WTC11 (cell line): ENCODE measurements around the gene TNS3. TPM values are rescaled to one million over a fixed set of nuclear protein-coding genes. Genes with fewer than 3 reads are reported as not detected.

ENCODE experiments used
- ATAC-seq: fragments of 200-7000 bp; cut with Tn5 transposase; 2 replicates; pipeline ENCODE4 v1.10.0; 2021; ENCODE audit warnings: mild to moderate bottlenecking, moderate library complexity
- CTCF ChIA-PET: fragments of 300-600 bp; sonication (Branson Sonifier 250); formaldehyde crosslinking; loops from one replicate; lab custom pipeline; 2021; ENCODE audit warnings: antibody characterized with exemption; lab: Charles Lee
- POLR2A ChIA-PET: fragments of 350-600 bp; sonication (Branson Sonifier 250); formaldehyde crosslinking; loops from one replicate; lab custom pipeline; 2021; ENCODE audit warnings: antibody characterized with exemption; lab: Charles Lee
- DNase-seq: peaks from one replicate; pipeline ENCODE4 v3.0.0; 2021; ENCODE audit warnings: low spot score
- H3K27ac Mint-ChIP-seq: 2 replicates; pipeline ENCODE4 v1.8.0; 2021; ENCODE audit warnings: mixed read lengths
- H3K27me3 Mint-ChIP-seq: 2 replicates; pipeline ENCODE4 v1.8.0; 2021; ENCODE audit warnings: low read depth, mild to moderate bottlenecking, moderate library complexity, mixed read lengths
- H3K36me3 Mint-ChIP-seq: 2 replicates; pipeline ENCODE4 v1.8.0; 2021; ENCODE audit warnings: mixed read lengths
- H3K4me1 Mint-ChIP-seq: 2 replicates; pipeline ENCODE4 v1.8.0; 2022; ENCODE audit warnings: mixed read lengths
- H3K4me3 Mint-ChIP-seq: 2 replicates; pipeline ENCODE4 v1.8.0; 2021; ENCODE audit warnings: mild to moderate bottlenecking, moderate library complexity, mixed read lengths
- H3K9me3 Mint-ChIP-seq: 2 replicates; pipeline ENCODE4 v1.8.0; 2021; ENCODE audit warnings: mixed read lengths
- ATF1 ChIP-seq: sonication (generic); formaldehyde crosslinking; IDR thresholded peaks from 2 replicates; pipeline ENCODE4 v1.8.1; 2023; ENCODE audit warnings: mild to moderate bottlenecking, moderate library complexity, missing genetic modification reagents
- ATF2 ChIP-seq: sonication (generic); formaldehyde crosslinking; IDR thresholded peaks from 2 replicates; pipeline ENCODE4 v1.8.1; 2022; ENCODE audit warnings: low read depth, missing genetic modification reagents, borderline replicate concordance
- ATF3 ChIP-seq: sonication (generic); formaldehyde crosslinking; conservative IDR thresholded peaks from 2 replicates; pipeline ENCODE4 v1.8.1; 2022; ENCODE audit warnings: mild to moderate bottlenecking, missing genetic modification reagents
- CDX4 ChIP-seq: fragments of 250-450 bp; sonication (Bioruptor Pico); IDR thresholded peaks from 2 replicates; pipeline ENCODE4 v1.9.0; 2021; ENCODE audit warnings: moderate library complexity, mild to moderate bottlenecking, inconsistent platforms, borderline replicate concordance
- CTCF ChIP-seq: fragments of 200-600 bp; IDR thresholded peaks from 2 replicates; pipeline ENCODE4 v1.8.0; 2022; ENCODE audit warnings: antibody characterized with exemption
- E2F1 ChIP-seq: sonication (generic); formaldehyde crosslinking; IDR thresholded peaks from 2 replicates; pipeline ENCODE4 v1.8.0; 2022; ENCODE audit warnings: mild to moderate bottlenecking, missing genetic modification reagents
- GABPB1 ChIP-seq: sonication (generic); formaldehyde crosslinking; IDR thresholded peaks from 2 replicates; pipeline ENCODE4 v1.8.1; 2023; ENCODE audit warnings: mild to moderate bottlenecking, missing genetic modification reagents
- GRHL2 ChIP-seq: fragments of 250-450 bp; sonication (Bioruptor Pico); IDR thresholded peaks from 2 replicates; pipeline ENCODE4 v1.8.0; 2022; ENCODE audit warnings: mild to moderate bottlenecking, moderate library complexity; ENCODE audit not compliant: insufficient replicate concordance, severe bottlenecking
- GTF2I ChIP-seq: fragments of 250-450 bp; sonication (Bioruptor Pico); conservative IDR thresholded peaks from 2 replicates; pipeline ENCODE4 v1.4.0; 2021; ENCODE audit warnings: mild to moderate bottlenecking
- MLX ChIP-seq: sonication (generic); formaldehyde crosslinking; IDR thresholded peaks from 2 replicates; pipeline ENCODE4 v1.8.1; 2023; ENCODE audit warnings: mild to moderate bottlenecking, missing genetic modification reagents, moderate library complexity
- NFYB ChIP-seq: sonication (generic); formaldehyde crosslinking; conservative IDR thresholded peaks from 2 replicates; pipeline ENCODE4 v1.8.0; 2022; ENCODE audit warnings: low read depth, missing genetic modification reagents
- NR1H2 ChIP-seq: sonication (generic); formaldehyde crosslinking; IDR thresholded peaks from 2 replicates; pipeline ENCODE4 v1.9.0; 2021; ENCODE audit warnings: mild to moderate bottlenecking, moderate library complexity, missing genetic modification reagents
- PRRX2 ChIP-seq: fragments of 250-450 bp; sonication (Bioruptor Pico); IDR thresholded peaks from 2 replicates; pipeline ENCODE4 v1.8.0; 2021; ENCODE audit warnings: mild to moderate bottlenecking
- STAT6 ChIP-seq: sonication (generic); formaldehyde crosslinking; conservative IDR thresholded peaks from 2 replicates; pipeline ENCODE4 v1.8.1; 2023; ENCODE audit warnings: mild to moderate bottlenecking, low read depth, missing genetic modification reagents, moderate library complexity
- TEAD1 ChIP-seq: sonication (generic); formaldehyde crosslinking; IDR thresholded peaks from 2 replicates; pipeline ENCODE4 v1.8.0; 2022; ENCODE audit warnings: mild to moderate bottlenecking, missing genetic modification reagents
- ZBTB43 ChIP-seq: sonication (generic); formaldehyde crosslinking; IDR thresholded peaks from 2 replicates; pipeline ENCODE4 v1.8.1; 2023; ENCODE audit warnings: mild to moderate bottlenecking, missing genetic modification reagents
- ZNF232 ChIP-seq: sonication (generic); formaldehyde crosslinking; IDR thresholded peaks from 2 replicates; pipeline ENCODE4 v1.8.0; 2022; ENCODE audit warnings: mild to moderate bottlenecking, missing genetic modification reagents
- ZNF423 ChIP-seq: fragments of 250-450 bp; sonication (Bioruptor Pico); IDR thresholded peaks from 2 replicates; pipeline ENCODE4 v2.1.2; 2022; ENCODE audit warnings: mild to moderate bottlenecking, moderate library complexity
- ZNF671 ChIP-seq: fragments of 250-450 bp; sonication (Bioruptor Pico); IDR thresholded peaks from 2 replicates; pipeline ENCODE4 v1.8.0; 2021; ENCODE audit warnings: mild to moderate bottlenecking
- total RNA-seq: library from RNA; stranded (reverse); gene quantifications from 3 replicates; pipeline ENCODE4 v1.2.3, GENCODE V29; 2021

Gene TNS3
- total RNA-seq, 1 experiment from 2014 or later, result 37.7 TPM

GRCh38 chr7:47456210-47456955, 125.5 kb downstream of the TNS3 start:
- no peak overlapping the region for H3K4me3 Mint-ChIP-seq
- DNase-seq (no peak), ATAC-seq (no peak)
- no peaks in the 10 kb centered on the region for H3K27me3 Mint-ChIP-seq
- no peak overlapping the region for H3K27ac Mint-ChIP-seq
- TF ChIP-seq NR1H2 (CRISPR knock-in tag) (no peak), TEAD1 (CRISPR knock-in tag) (no peak), CTCF (no peak), MLX (CRISPR knock-in tag) (no peak), NFYB (CRISPR knock-in tag) (no peak), CDX4 (CRISPR knock-in tag) (no peak), ATF3 (CRISPR knock-in tag) (no peak), GTF2I (CRISPR knock-in tag) (no peak)
- peaks cover 41% of the 10 kb centered on the region for H3K4me1 Mint-ChIP-seq
- H3K36me3 Mint-ChIP-seq, result no peaks in the 10 kb centered on the region
- ChIA-PET CTCF (interaction anchor here (0.8 to 1.5 kb wide), 3 partner anchors 12 to 21 kb away, joined by 3 read pairs; no protein-coding TSS in a partner anchor), POLR2A (no interaction called here)
- H3K9me3 Mint-ChIP-seq, result no peaks in the 10 kb centered on the region

GRCh38 chr7:47455872-47456185, 126.1 kb downstream of the TNS3 start:
- no peak for DNase-seq
- peak overlapping the region; percentile 16; the same call in 1 of the 2 replicates for H3K27ac Mint-ChIP-seq
- peaks cover 41% of the 10 kb centered on the region for H3K4me1 Mint-ChIP-seq
- ChIA-PET CTCF (interaction anchor here (0.8 to 2.1 kb wide), 3 partner anchors 11 to 20 kb away, joined by 3 to 5 read pairs (median 3); no protein-coding TSS in a partner anchor), POLR2A (no interaction called here)
- H3K4me3 Mint-ChIP-seq, result no peak overlapping the region
- H3K36me3 Mint-ChIP-seq, result no peaks in the 10 kb centered on the region
- ATAC-seq, result no peak
- no peak for TF ChIP-seq PRRX2 (CRISPR knock-in tag)
- no peak for TF ChIP-seq STAT6 (CRISPR knock-in tag)
- no peak for TF ChIP-seq ZNF671 (CRISPR knock-in tag)
- no peak for TF ChIP-seq ZBTB43
- TF ChIP-seq NFYB (CRISPR knock-in tag), result no peak
- no peak for TF ChIP-seq ZNF232 (CRISPR knock-in tag)
- TF ChIP-seq ATF2 (CRISPR knock-in tag), result no peak
- no peak for TF ChIP-seq E2F1
- no peak for TF ChIP-seq GABPB1 (CRISPR knock-in tag)
- TF ChIP-seq ATF1 (CRISPR knock-in tag), result no peak
- TF ChIP-seq GRHL2 (CRISPR knock-in tag), result no peak
- TF ChIP-seq ZNF423 (CRISPR knock-in tag), result no peak
- TF ChIP-seq NR1H2 (CRISPR knock-in tag), result no peak
- no peaks in the 10 kb centered on the region for H3K27me3 Mint-ChIP-seq
- H3K9me3 Mint-ChIP-seq, result no peaks in the 10 kb centered on the region
